Prostate gland (tissue), 2 donors: ENCODE data around the gene PRM3. TPM values are rescaled to one million over a fixed set of nuclear protein-coding genes. Genes with fewer than 3 reads are reported as not detected.
"Not testable (repeated sequence)": the region's sequence is repeated elsewhere in the genome, so short reads cannot be mapped to it uniquely, and the experiment has no call there.

Source experiments
- DNase-seq: peaks from one replicate; pipeline ENCODE4 v3.0.0-alpha.2; 2019; ENCODE audit warnings: low spot score
- H3K27ac ChIP-seq, 2 donors: fragments of 200-600 bp; sonication (generic); 2 replicates each; pipeline ENCODE4 v1.5.1; 2017 to 2019
- H3K27me3 ChIP-seq: fragments of 200-600 bp; sonication (generic); replicated peaks from 2 replicates; pipeline ENCODE4 v1.5.1; 2019; ENCODE audit not compliant: insufficient read depth
- H3K36me3 ChIP-seq, 2 donors: fragments of 200-600 bp; sonication (generic); 1 replicate in 1 of 2; 2 replicates in 1 of 2; pipeline versions ENCODE4 v1.5.1 to v1.8.1; 2017 to 2019
- H3K4me1 ChIP-seq: fragments of 200-600 bp; sonication (generic); replicated peaks from 2 replicates; pipeline ENCODE4 v1.5.1; 2019
- H3K4me3 ChIP-seq, 2 donors: fragments of 200-600 bp; sonication (generic); 2 replicates each; pipeline ENCODE4 v1.5.1; 2017 to 2019
- H3K9me3 ChIP-seq: fragments of 200-600 bp; sonication (generic); 2 replicates; pipeline ENCODE4 v1.5.1; 2017
- POLR2A ChIP-seq: fragments of 450-650 bp; IDR thresholded peaks from one replicate; pipeline ENCODE4 v1.6.1; 2016; ENCODE audit warnings: antibody characterized with exemption, mild to moderate bottlenecking
- POLR2AphosphoS5 ChIP-seq: sonication (generic); formaldehyde crosslinking; IDR thresholded peaks from one replicate; pipeline ENCODE4 v1.6.1; 2017; ENCODE audit warnings: antibody characterized with exemption
- WGBS: methylation state at CpG from one replicate; pipeline ENCODE4 v1.1.5; 2018; 5-methylcytosine and 5-hydroxymethylcytosine counted together
- intact Hi-C: fragments of 100-400 bp; cut with DNase I; formaldehyde crosslinking; loops from one replicate; pipeline ENCODE4 v1.14.2; 2022
- total RNA-seq, 2 donors: library from RNA; depleted of rRNA; stranded (reverse); fragments of >200 nt; gene quantifications; one replicate each; pipeline ENCODE4 v1.1.0, GENCODE V29; 2016
- TF ChIP-seq, protein P1 (sequence below), 4 experiments: fragments of 200-600 bp in 2 of 4; fragments of 450-650 bp in 2 of 4; sonication (generic) in 2 of 4; IDR thresholded peaks; 1 replicate in 3 of 4; 2 replicates in 1 of 4; pipeline ENCODE4 v1.5.1; 2016 to 2019; ENCODE audit warnings: antibody characterized with exemption in 4 of 4, mild to moderate bottlenecking in 2 of 4, moderate library complexity in 2 of 4

Gene PRM3
- total RNA-seq, 2 donors from 2014 or later, result not detected

DNA sequence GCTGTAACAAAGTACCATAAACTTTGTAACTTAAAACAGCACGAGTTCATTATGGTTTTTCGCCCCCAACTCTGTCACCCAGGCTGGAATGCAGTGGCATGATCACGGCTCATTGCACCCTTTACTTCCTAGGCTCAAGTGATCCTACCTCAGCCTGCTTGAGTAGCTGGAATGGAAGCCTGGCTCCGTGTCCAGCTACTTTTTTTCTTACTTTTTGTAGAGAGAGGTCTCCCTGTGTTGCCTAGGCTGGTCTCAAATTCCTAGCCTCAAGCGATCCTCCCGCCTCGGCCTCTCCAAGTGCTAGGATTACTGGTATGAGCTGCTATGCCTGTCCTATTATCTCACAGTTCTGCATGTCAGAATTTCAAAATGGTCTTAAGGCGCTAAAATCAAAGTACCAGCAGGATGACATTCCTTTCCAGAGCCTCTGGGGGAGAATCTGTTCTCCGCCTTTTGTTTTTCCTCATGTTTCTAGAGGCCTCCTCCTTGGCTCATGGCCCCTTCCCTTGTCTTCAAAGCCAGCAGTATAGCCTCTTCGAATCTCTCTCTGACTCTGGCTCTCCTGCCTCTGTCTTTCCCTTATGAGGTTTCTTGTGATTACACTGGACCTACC, 17.8 kb upstream of the PRM3 start:
- no peak overlapping the region for H3K27ac ChIP-seq
- no peaks in the 10 kb centered on the region for H3K9me3 ChIP-seq
- no peak for DNase-seq
- H3K4me3 ChIP-seq, result no peak overlapping the region
- H3K4me1 ChIP-seq, result no peaks in the 10 kb centered on the region
- no peak for TF ChIP-seq POLR2A
- TF ChIP-seq, protein P1, sequence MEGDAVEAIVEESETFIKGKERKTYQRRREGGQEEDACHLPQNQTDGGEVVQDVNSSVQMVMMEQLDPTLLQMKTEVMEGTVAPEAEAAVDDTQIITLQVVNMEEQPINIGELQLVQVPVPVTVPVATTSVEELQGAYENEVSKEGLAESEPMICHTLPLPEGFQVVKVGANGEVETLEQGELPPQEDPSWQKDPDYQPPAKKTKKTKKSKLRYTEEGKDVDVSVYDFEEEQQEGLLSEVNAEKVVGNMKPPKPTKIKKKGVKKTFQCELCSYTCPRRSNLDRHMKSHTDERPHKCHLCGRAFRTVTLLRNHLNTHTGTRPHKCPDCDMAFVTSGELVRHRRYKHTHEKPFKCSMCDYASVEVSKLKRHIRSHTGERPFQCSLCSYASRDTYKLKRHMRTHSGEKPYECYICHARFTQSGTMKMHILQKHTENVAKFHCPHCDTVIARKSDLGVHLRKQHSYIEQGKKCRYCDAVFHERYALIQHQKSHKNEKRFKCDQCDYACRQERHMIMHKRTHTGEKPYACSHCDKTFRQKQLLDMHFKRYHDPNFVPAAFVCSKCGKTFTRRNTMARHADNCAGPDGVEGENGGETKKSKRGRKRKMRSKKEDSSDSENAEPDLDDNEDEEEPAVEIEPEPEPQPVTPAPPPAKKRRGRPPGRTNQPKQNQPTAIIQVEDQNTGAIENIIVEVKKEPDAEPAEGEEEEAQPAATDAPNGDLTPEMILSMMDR (IDR thresholded peaks at IDR 0.05), result no peak
- no peak for TF ChIP-seq POLR2AphosphoS5
- 43% methylated on average over 10 of the region's 10 CpGs for WGBS
- H3K27me3 ChIP-seq, result no peaks in the 10 kb centered on the region
- H3K36me3 ChIP-seq, result no peaks in the 10 kb centered on the region
- intact Hi-C loops, result no loop called here

DNA sequence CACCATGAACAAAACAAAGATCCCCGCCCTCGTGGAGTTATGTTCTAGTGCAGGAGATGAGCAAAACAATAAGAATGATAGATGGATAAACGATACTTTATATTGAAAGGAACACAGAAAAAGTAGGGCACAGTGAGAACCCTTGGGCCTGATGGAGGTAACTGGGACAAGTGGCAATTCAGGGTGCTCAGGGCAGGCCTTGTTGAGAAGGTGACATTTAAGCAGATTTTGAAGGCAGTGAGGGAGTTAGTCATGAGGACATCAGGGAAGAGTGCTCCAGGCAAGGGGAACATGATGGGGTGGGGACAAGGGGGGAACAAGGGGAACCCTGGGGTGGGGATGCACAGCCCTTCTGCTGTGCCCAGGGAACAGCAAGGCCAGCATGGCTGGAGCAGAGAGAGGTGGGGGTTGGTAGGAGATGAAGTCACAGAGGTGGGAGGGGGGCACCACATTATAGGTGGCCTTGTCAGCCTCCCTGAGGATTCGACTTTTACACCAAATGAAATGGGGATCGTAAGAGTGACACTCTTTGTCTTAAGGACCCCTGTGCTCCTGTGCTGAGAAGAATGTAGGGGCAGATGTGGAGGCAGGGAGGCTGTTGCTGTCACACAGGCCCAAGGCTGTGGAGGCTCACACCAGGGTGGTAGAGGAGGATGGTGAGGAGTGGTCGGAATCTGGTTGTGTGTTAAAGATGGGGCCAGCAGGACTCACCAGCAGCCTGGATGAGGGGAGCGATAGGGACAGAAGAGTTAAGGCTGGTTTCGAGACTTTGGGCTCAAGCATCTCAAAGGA, 16.9 kb upstream of the PRM3 start:
- 91% methylated on average over 8 of the region's 8 CpGs for WGBS
- intact Hi-C loops, result no loop called here
- H3K27me3 ChIP-seq, result no peaks in the 10 kb centered on the region
- no peaks in the 10 kb centered on the region for H3K36me3 ChIP-seq
- TF ChIP-seq, protein P1 (IDR thresholded peaks at IDR 0.05), result no peak
- no peak for TF ChIP-seq POLR2AphosphoS5
- TF ChIP-seq POLR2A, result no peak
- no peaks in the 10 kb centered on the region for H3K4me1 ChIP-seq
- DNase-seq, result no peak
- no peak overlapping the region for H3K4me3 ChIP-seq
- H3K27ac ChIP-seq, result no peak overlapping the region
- H3K9me3 ChIP-seq, result no peaks in the 10 kb centered on the region

DNA sequence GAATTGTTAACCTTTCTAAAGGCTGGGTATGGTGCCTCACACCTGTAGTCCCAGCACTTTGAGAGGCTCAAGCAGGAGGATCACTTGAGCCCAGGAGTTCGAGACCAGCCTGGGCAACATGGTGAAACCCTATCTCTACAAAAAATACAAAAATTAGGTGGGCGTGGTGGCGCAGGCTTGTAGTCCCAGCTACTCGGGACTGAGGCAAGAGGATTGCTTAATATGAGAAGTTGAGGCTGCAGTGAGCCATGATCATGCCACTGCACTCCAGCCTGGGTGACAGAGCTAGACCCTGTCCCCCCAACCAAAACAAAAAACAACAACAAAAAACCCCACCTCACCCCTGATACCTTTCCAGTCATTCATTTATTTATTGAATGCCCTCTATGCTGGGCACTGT, 16.3 kb upstream of the PRM3 start:
- H3K4me3 ChIP-seq, H3K27me3 ChIP-seq, H3K4me1 ChIP-seq, DNase-seq, H3K36me3 ChIP-seq, intact Hi-C loops, H3K27ac ChIP-seq, H3K9me3 ChIP-seq: not testable (repeated sequence)
- WGBS, result 91% methylated on average over 4 of the region's 4 CpGs

DNA sequence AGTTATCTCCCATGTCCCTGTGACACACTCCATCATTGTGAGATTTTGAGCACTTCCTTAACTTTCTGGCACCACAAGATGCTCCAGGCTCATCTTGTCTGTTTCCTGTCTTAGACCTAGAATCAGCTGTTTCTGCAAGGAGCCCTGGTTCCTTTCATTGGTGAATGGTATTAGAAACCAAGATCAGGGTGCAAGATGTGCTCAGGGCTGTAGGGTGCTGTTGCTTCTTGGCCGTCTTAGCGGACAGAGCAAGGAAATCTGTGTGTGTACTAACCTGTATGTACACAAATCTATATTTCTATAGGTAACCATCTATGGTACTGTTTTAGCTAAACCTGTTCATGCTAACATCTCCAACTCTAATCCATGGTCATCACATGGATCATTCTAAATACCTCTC, 15.8 kb upstream of the PRM3 start:
- TF ChIP-seq POLR2AphosphoS5, result no peak
- no peak for TF ChIP-seq POLR2A
- TF ChIP-seq, protein P1 (IDR thresholded peaks at IDR 0.05), result no peak
- DNase-seq, result no peak
- H3K36me3 ChIP-seq, result no peaks in the 10 kb centered on the region
- intact Hi-C loops, result no loop called here
- 98% methylated on average over 2 of the region's 2 CpGs for WGBS
- no peaks in the 10 kb centered on the region for H3K27me3 ChIP-seq
- H3K4me3 ChIP-seq, result no peak overlapping the region
- H3K9me3 ChIP-seq, result no peaks in the 10 kb centered on the region
- no peak overlapping the region for H3K27ac ChIP-seq
- no peaks in the 10 kb centered on the region for H3K4me1 ChIP-seq

DNA sequence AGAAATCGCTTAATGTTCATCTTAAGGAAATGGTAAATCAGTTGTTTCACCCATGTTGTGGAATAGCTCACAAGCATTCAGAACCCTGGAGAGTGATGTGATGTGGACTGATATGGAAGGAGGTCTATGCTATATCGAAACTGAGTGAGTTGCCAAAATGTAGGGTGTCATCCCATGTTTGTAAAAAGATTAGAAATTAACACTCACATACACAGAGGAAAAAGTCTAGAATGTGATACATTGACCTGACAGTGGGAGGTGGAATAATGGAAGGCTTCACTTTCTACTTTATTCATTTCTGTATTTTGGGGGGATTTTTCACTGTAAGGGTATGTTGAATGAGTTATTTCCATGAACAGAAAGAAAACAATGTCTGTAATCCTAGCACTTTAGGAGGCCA, 12.4 kb upstream of the PRM3 start:
- WGBS, result 82% methylated on average over 2 of the region's 2 CpGs
- H3K27me3 ChIP-seq, result no peaks in the 10 kb centered on the region
- TF ChIP-seq POLR2AphosphoS5 (no peak), POLR2A (no peak)
- H3K27ac ChIP-seq, result no peak overlapping the region
- H3K4me1 ChIP-seq, result no peaks in the 10 kb centered on the region
- intact Hi-C loops, result no loop called here
- DNase-seq, result no peak
- no peaks in the 10 kb centered on the region for H3K9me3 ChIP-seq
- no peaks in the 10 kb centered on the region for H3K36me3 ChIP-seq
- H3K4me3 ChIP-seq, result no peak overlapping the region

DNA sequence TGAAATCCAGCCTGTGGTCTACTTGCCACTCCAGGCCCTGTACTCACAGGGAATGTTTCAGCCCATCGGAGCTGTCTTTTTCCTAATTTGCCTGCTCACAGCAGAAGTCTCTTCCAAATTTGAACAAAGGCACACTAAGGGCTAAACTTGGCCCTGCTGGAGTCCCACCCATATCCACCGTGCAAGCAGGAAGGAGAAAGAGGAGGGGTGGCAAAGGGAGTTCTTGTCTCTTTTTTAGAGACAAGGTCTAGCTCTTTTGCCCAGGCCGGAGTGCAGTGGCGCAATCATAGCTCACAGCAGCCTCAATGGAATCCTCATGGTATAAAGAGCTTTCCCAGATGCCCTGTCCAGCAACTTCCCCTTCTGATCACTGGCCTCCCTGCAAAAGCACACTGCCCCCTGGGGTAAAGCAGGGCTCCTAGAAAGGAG, 10.4 kb upstream of the PRM3 start:
- intact Hi-C loops, result no loop called here
- H3K27ac ChIP-seq, result no peak overlapping the region
- H3K27me3 ChIP-seq, result no peaks in the 10 kb centered on the region
- TF ChIP-seq POLR2AphosphoS5, result no peak
- TF ChIP-seq POLR2A, result no peak
- TF ChIP-seq, protein P1 (IDR thresholded peaks at IDR 0.05), result no peak
- DNase-seq, result no peak
- no peaks in the 10 kb centered on the region for H3K4me1 ChIP-seq
- no peaks in the 10 kb centered on the region for H3K9me3 ChIP-seq
- H3K4me3 ChIP-seq, result no peak overlapping the region
- WGBS, result 48% methylated on average over 4 of the region's 4 CpGs
- H3K36me3 ChIP-seq, result no peaks in the 10 kb centered on the region
